CD4-positive, alpha-beta T cell treated with Interleukin-15 for 1 hour (primary cell): ENCODE data around the gene SCO1.
"Not testable (repeated sequence)": the region's sequence is repeated elsewhere in the genome, so short reads cannot be mapped to it uniquely, and the experiment has no call there.

ENCODE experiments used
- DNase-seq: peaks from one replicate; pipeline ENCODE4 v3.0.0-alpha.2; 2020

Gene SCO1

GRCh38 chr17:10725262-10725661, 27.9 kb upstream of the SCO1 start:
- no peak for DNase-seq

GRCh38 chr17:10724546-10725195, 27.3 kb upstream of the SCO1 start:
- DNase-seq, result no peak

DNA sequence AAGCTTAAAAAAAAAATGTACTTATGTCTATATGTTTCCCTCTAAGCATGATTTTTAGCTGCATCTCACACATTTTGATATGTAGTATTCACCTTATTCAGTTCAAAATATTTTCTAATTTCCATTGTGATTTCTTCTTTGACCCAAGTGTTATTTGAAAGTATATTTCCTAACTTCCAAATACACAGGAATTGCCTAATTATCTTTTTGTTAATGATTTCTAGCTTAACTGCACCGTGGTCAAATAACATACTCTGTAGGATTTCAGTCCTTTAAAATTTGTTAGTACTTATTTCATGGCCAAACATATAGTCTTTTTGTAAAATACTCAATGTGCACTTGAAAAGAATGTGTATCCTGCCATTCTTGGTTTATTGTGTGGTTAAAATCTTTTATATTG, 21.2 kb upstream of the SCO1 start:
- DNase-seq, result no peak

DNA sequence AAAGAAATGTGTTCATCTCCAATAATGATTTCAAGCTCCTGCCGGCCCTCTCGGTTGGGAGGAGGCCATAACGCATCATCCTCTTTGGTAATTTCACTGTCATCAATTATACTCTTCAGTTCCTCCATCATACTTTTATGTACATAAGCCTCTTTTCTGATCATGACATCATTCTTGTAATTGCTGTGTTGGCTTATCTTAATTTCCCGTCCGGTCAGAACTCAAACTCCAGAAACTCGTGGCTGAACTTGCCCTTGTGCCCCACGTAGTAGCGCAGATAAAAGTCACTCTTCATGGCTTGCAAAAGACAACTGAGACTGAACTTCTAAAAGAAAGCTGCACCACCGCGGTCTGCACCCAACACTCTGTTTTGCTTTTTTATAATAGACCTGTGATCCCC, 18.9 kb upstream of the SCO1 start:
- no peak for DNase-seq

DNA sequence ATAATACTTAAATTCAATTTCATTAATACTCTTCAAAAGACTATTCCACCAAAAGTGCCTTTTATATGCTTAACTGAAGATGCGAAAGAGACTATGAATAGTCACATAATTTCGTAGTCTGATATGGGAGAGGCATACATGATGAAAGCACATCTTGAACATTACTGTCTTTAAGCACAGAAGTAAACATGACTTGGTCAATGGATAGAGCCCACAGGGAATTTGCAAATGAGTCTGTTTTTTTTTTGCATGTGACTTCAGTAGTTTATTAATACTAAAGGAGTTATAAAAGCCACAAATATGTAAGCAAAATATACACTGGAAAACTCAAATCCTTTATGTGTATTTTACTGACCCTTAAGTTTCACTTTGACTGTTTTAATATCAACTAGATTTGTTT, 16.0 kb upstream of the SCO1 start:
- DNase-seq, result no peak

- DNase-seq, result no peak
These were observed 8.4 kb upstream of the SCO1 start for GRCh38 chr17:10705727-10706126.

GRCh38 chr17:10702574-10702973, 5.2 kb upstream of the SCO1 start:
- no peak for DNase-seq

DNA sequence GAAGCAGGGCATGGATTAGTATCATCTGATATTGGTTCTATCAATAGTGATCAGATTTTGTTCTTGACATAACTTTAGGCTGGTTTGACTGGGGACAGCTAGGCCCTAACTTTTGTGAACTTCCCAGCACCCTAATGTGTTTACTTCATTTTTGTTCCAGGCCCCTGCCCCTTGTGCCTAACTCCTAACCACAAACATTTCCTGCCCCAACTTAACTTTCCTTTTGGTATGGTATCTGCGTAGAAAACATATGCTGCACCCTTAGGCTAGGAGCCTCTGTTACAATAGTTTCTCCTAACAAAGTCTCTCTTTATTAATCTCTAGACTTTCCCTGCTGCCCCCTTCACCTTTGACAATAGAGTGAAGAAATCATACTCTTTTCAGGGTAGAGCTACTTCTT, 2.5 kb upstream of the SCO1 start:
- DNase-seq, result peak; percentile 18

DNA sequence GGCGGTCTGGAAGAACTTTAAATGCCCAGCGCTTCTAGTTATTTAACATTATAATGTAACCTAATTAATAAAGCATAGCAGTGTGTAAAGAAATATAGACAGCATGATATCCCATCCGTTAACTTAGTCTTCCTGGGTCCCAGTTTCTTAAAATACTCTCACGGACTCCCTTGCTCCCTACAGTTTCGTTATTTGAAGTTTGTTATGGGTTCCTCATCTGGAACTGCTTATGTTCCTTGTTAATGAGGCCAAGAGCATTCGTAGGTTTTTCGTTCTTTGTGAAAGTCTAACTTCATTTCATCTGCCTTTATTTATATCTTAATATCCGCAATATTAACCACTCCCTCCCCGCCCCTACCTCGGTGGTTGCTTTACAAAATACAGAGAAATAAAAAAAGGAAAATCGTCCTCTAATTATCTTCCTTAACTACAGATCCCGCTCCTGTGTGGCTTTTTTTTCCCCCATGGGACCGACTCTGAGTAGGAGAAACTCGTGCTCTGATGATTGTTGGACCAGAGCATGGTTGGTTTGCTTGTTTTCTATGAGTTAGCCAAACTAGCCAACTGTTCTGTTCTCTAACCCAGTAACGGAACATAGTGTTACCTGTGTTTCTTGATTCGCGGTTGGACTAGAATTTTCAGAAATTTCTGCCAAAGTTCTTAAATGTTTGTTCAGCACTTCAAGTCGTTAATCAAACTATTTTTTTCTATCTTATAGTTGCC, 924 bp upstream of the SCO1 start:
- DNase-seq, result no peak

- not testable (repeated sequence) for DNase-seq
These were observed 1.4 kb downstream of the SCO1 start for GRCh38 chr17:10695875-10696407.

- no peak for DNase-seq
These were observed 9.8 kb downstream of the SCO1 start for GRCh38 chr17:10687499-10687898.

DNA sequence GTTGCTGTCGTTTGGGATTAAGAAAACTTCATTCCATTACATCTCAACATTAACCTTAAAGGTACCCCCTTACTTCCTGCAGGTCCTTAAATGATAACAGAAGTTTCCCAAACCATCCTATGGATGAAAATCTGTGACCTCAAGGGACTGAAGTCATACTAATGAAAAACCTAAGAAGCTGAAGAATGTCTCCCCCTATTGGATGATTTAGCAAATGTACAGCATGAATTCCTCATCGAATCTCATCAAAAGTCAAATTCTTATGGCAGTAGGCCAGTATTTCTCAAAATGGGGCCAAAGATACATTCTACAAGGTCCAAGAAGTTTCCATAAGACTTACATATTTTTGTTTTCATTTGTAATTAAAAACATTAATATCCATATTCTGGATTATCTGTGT, 13.5 kb downstream of the SCO1 start:
- no peak for DNase-seq

- no peak for DNase-seq
These were observed 15.4 kb downstream of the SCO1 start for GRCh38 chr17:10681866-10682446.

GRCh38 chr17:10674704-10675103, 22.6 kb downstream of the SCO1 start:
- DNase-seq, result no peak

GRCh38 chr17:10673312-10673711, 24.0 kb downstream of the SCO1 start:
- DNase-seq, result no peak

DNA sequence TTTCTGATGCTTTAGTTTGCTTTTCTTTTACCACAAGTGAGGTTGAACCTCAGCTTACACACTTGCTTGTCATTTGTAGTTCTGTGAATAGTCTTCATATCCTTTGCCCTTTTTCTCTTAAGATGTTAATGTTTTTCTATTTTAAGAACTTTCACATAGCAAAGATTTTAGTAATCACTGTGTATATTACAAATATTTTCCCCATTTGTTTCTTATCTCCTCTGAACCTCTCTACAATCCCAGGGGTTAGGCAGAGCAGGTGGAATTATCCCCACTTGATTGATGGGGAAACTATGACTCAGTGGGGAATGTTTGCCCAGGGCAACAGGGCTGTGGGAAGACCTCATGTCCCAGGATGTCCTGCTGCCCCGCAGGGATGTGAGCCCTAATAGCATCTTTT, 28.6 kb downstream of the SCO1 start:
- no peak for DNase-seq

- no peak for DNase-seq
These were observed 30.4 kb downstream of the SCO1 start for GRCh38 chr17:10666906-10667305.

GRCh38 chr17:10664571-10664970, 32.8 kb downstream of the SCO1 start:
- no peak for DNase-seq

GRCh38 chr17:10663231-10663630, 34.1 kb downstream of the SCO1 start:
- DNase-seq, result no peak

GRCh38 chr17:10661437-10661836, 35.9 kb downstream of the SCO1 start:
- DNase-seq, result no peak

DNA sequence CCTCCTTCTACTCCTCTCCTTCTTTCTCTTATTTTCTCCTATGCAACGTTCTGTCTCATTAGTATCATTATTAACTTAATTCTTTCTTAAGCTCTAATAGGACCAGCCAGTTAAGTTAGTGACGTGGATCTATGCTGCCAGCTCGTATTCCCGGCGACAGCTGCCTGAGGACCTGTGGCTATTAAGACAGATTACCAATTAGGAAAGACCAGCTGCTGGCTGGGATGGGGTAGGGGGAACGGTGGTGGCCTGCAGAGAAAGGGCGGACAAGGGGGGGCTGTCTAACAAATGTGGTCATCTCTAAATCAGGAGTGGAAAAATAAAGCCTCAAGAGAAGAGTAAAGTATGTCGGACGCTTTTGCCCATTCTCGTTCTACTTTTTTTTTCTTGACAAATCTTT, 39.5 kb downstream of the SCO1 start:
- DNase-seq, result no peak

DNA sequence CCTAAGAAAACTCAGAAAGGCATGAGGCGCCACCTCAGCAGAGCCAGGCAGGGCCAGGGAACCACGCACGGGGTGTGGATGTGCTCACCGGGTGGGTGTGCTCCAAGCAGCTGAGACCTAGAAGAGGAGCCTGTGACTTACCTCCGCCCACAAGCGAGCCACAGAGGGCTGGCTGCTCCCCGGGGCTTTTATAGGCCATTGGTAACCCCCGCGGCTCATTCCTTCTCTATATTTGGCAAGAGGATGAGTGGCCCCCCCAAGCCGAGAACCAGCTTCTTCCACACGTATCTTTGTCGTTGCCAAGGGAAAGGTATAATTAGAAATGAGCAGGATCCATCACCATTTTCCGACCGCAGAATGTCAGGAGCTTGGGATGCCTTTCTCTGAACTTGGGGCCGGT, 40.2 kb downstream of the SCO1 start, which contains the start of gene MYH3:
MYH3 (minus strand) TSS at position 162 of the 400 bp plus-strand sequence. CDS start 2,245 bp downstream, outside the sequence.
- DNase-seq, result no peak

DNA sequence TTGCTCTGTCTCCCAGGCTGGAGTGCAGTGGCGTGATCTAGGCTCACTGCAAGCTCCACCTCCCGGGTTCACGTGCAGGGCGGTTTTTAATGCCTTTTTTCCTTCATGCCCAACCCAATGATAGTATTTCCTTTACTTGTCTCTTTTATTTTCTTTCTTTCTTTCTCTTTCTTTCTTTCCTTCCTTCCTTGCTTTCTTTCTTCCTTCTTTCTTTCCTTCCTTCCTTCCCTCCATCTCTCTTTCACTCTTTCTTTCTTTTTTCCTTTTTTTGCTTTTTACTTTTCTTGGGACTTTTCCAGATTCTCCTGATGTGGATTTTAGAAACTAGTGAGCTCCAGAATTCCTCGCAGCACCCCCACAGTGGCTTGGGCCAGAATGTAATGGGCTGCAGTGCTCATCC, 43.3 kb downstream of the SCO1 start:
- DNase-seq, result no peak
